ENCODE measurements around the gene CTDP1. TPM values are rescaled to one million over a fixed set of nuclear protein-coding genes. Genes with fewer than 3 reads are reported as not detected.

The CTDP1 gene
- total and polyA plus RNA-seq, 5 donors, result 7.1 to 11.5 (median 9.9) TPM

- H3K9me3 ChIP-seq (ENCODE audit: control insufficient read depth, low read length), result no peaks in the 10 kb centered on the region
- H3K27me3 ChIP-seq (ENCODE audit: control insufficient read depth, insufficient read depth), result no peaks in the 10 kb centered on the region
- DNase-seq (no peak), ATAC-seq (no peak)
- H3K4me1 ChIP-seq (ENCODE audit: control insufficient read depth, insufficient read depth, low read length), result no peaks in the 10 kb centered on the region
- 91% methylated on average over 13 of the region's 13 CpGs for WGBS
- intact Hi-C loops (cut with DNase I), result no loop called here
- H3K4me3 ChIP-seq (ENCODE audit: low read length), result no peak overlapping the region
- H3K27ac ChIP-seq (ENCODE audit: low read length), result no peak overlapping the region
These were observed 15.7 kb downstream of the CTDP1 start for GRCh38 chr18:79695269-79695668.

GRCh38 chr18:79695856-79696850, 16.6 kb downstream of the CTDP1 start:
- no peak for DNase-seq
- H3K4me3 ChIP-seq (ENCODE audit: low read length), result no peak overlapping the region
- H3K27ac ChIP-seq (ENCODE audit: low read length), result no peak overlapping the region
- no peak for ATAC-seq
- 94% methylated on average over 53 of the region's 53 CpGs for WGBS
- no peaks in the 10 kb centered on the region for H3K27me3 ChIP-seq (ENCODE audit: control insufficient read depth, insufficient read depth)
- no peaks in the 10 kb centered on the region for H3K9me3 ChIP-seq (ENCODE audit: control insufficient read depth, low read length)
- intact Hi-C loops (cut with DNase I), result no loop called here
- no peaks in the 10 kb centered on the region for H3K4me1 ChIP-seq (ENCODE audit: control insufficient read depth, insufficient read depth, low read length)

DNA sequence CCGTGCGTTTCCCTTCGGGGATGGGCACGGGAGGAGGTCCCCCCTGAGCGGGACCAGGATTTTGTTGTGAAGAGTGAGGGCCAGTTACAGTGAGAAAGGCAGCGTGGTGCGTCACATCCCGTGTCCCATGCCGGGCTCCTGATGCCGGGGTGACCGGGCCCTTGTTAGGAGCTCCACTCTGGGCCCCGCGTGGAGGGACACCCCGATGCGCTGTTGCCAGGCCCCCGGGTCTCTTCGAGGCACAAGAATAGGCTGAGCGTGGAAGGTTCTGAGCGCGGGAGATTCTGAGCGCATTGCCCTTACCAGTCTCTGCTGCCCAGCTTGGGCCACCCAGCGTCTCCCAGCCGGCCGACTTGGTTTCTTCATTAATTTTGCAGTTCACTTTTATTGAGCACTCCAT, 17.6 kb downstream of the CTDP1 start:
- Histone ChIP-seq H3K27me3 (ENCODE audit: control insufficient read depth, insufficient read depth) (no peaks in the 10 kb centered on the region), H3K4me1 (ENCODE audit: control insufficient read depth, insufficient read depth, low read length) (no peaks in the 10 kb centered on the region), H3K4me3 (ENCODE audit: low read length) (no peak overlapping the region), H3K9me3 (ENCODE audit: control insufficient read depth, low read length) (no peaks in the 10 kb centered on the region), H3K27ac (ENCODE audit: low read length) (no peak overlapping the region)
- intact Hi-C loops (cut with DNase I), result no loop called here
- DNase-seq (no peak), ATAC-seq (no peak)
- 95% methylated on average over 24 of the region's 24 CpGs for WGBS

DNA sequence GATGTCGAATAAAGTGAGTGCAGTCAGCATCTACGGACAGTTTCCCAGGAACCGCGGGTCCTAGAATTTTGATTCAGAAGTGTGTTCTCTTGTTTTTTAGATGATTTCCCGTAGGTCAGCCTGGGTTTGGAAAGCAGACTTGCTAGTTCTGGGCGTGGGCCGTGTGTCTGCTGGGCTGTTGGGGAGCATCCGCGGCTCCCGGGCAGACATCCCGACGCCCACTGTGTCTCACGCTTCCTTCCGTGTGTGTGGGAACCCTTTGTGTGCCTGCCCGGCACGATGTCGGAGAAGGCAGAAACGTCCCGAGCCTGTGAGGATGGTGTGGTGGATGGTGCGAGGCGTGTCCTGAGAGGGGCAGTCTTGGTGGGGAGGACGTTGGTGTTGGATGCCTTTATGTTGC, 18.4 kb downstream of the CTDP1 start:
- ATAC-seq, result no peak
- 92% methylated on average over 22 of the region's 22 CpGs for WGBS
- DNase-seq, result no peak

DNA sequence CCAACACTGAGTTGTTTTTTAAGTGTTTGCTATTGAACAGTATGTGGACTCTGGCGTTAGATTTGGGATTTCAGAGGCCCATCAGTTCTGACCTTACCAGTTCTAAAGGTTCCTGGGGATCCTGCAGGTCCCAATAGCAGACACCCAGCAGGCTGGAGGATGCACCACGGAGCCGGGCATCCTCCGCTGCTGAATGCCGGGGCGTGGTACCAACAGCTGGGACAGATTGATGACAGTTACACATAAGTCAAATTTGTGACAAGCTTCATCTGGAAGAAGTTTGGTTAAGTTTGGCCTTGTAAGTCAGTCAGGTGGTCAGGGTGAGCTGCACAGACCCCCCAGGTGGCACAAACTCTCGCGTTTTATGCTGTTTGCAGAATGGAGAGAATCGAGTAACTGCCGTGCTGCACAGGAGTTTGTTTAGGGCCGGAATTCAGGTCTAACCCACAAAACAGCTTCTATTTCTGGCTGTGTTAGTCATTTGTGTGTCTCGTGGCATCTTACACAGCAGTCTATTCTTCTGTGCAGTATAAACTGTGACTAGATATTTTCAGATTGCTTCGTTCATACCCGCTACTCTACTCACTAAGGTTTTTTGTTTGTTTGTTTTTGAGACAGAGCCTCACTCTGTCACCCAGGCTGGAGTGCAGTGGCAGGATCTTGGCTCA, 19.2 kb downstream of the CTDP1 start:
- intact Hi-C loops (cut with DNase I), result no loop called here
- no peaks in the 10 kb centered on the region for H3K4me1 ChIP-seq (ENCODE audit: control insufficient read depth, insufficient read depth, low read length)
- no peak overlapping the region for H3K4me3 ChIP-seq (ENCODE audit: low read length)
- DNase-seq, result no peak
- 93% methylated on average over 14 of the region's 14 CpGs for WGBS
- H3K9me3 ChIP-seq (ENCODE audit: control insufficient read depth, low read length), result no peaks in the 10 kb centered on the region
- ATAC-seq, result no peak
- H3K27ac ChIP-seq (ENCODE audit: low read length), result no peak overlapping the region
- no peaks in the 10 kb centered on the region for H3K27me3 ChIP-seq (ENCODE audit: control insufficient read depth, insufficient read depth)

More for the DNA sequence above, 18.4 kb downstream of the CTDP1 start:
- Histone ChIP-seq H3K27ac (ENCODE audit: low read length) (no peak overlapping the region), H3K4me3 (ENCODE audit: low read length) (no peak overlapping the region), H3K27me3 (ENCODE audit: control insufficient read depth, insufficient read depth) (no peaks in the 10 kb centered on the region), H3K4me1 (ENCODE audit: control insufficient read depth, insufficient read depth, low read length) (no peaks in the 10 kb centered on the region), H3K9me3 (ENCODE audit: control insufficient read depth, low read length) (no peaks in the 10 kb centered on the region)
- intact Hi-C loops (cut with DNase I), result no loop called here

- ATAC-seq (no peak), DNase-seq (no peak)
- no peaks in the 10 kb centered on the region for H3K27me3 ChIP-seq (ENCODE audit: control insufficient read depth, insufficient read depth)
- intact Hi-C loops (cut with DNase I), result no loop called here
- no peak overlapping the region for H3K4me3 ChIP-seq (ENCODE audit: low read length)
- WGBS, result 96% methylated on average over 8 of the region's 8 CpGs
- H3K9me3 ChIP-seq (ENCODE audit: control insufficient read depth, low read length), result no peaks in the 10 kb centered on the region
- H3K4me1 ChIP-seq (ENCODE audit: control insufficient read depth, insufficient read depth, low read length), result no peaks in the 10 kb centered on the region
- no peak overlapping the region for H3K27ac ChIP-seq (ENCODE audit: low read length)
These were observed 20.1 kb downstream of the CTDP1 start for GRCh38 chr18:79699653-79700052.

- intact Hi-C loops (cut with DNase I), result no loop called here
- no peaks in the 10 kb centered on the region for H3K9me3 ChIP-seq (ENCODE audit: control insufficient read depth, low read length)
- DNase-seq, result no peak
- no peaks in the 10 kb centered on the region for H3K27me3 ChIP-seq (ENCODE audit: control insufficient read depth, insufficient read depth)
- H3K4me1 ChIP-seq (ENCODE audit: control insufficient read depth, insufficient read depth, low read length), result no peaks in the 10 kb centered on the region
- 95% methylated on average over 5 of the region's 5 CpGs for WGBS
- no peak overlapping the region for H3K4me3 ChIP-seq (ENCODE audit: low read length)
- ATAC-seq, result no peak
- no peak overlapping the region for H3K27ac ChIP-seq (ENCODE audit: low read length)
These were observed 23.3 kb downstream of the CTDP1 start for GRCh38 chr18:79702906-79703305.

DNA sequence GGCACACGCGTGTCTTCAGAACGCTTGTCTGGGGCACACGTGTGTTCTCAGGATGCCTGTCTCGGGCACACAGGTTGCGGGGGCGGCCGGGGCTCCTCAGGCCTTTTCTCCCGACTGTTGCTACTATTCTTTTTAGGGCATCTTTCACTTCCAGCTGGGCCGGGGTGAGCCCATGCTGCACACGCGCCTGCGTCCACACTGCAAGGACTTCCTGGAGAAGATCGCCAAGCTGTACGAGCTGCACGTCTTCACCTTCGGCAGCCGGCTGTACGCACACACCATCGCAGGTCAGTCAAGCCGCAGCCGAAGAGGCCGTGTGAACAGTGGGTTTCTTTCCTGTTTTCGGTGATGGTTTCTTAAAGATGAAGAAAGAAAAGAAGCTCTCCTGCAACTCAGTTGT, 25.0 kb downstream of the CTDP1 start:
- Histone ChIP-seq H3K27me3 (ENCODE audit: control insufficient read depth, insufficient read depth) (no peaks in the 10 kb centered on the region), H3K4me1 (ENCODE audit: control insufficient read depth, insufficient read depth, low read length) (no peaks in the 10 kb centered on the region), H3K27ac (ENCODE audit: low read length) (no peak overlapping the region), H3K9me3 (ENCODE audit: control insufficient read depth, low read length) (no peaks in the 10 kb centered on the region), H3K4me3 (ENCODE audit: low read length) (no peak overlapping the region)
- 96% methylated on average over 24 of the region's 24 CpGs for WGBS
- ATAC-seq (no peak), DNase-seq (no peak)
- intact Hi-C loops (cut with DNase I), result no loop called here

- intact Hi-C loops (cut with DNase I), result no loop called here
- Histone ChIP-seq H3K27me3 (ENCODE audit: control insufficient read depth, insufficient read depth) (no peaks in the 10 kb centered on the region), H3K27ac (ENCODE audit: low read length) (no peak overlapping the region), H3K9me3 (ENCODE audit: control insufficient read depth, low read length) (no peaks in the 10 kb centered on the region), H3K4me3 (ENCODE audit: low read length) (no peak overlapping the region), H3K4me1 (ENCODE audit: control insufficient read depth, insufficient read depth, low read length) (no peaks in the 10 kb centered on the region)
- ATAC-seq (no peak), DNase-seq (no peak)
- WGBS, result 96% methylated on average over 28 of the region's 28 CpGs
These were observed 25.7 kb downstream of the CTDP1 start for GRCh38 chr18:79705272-79705671.

- Histone ChIP-seq H3K4me1 (ENCODE audit: control insufficient read depth, insufficient read depth, low read length) (no peaks in the 10 kb centered on the region), H3K27me3 (ENCODE audit: control insufficient read depth, insufficient read depth) (no peaks in the 10 kb centered on the region), H3K27ac (ENCODE audit: low read length) (no peak overlapping the region), H3K9me3 (ENCODE audit: control insufficient read depth, low read length) (no peaks in the 10 kb centered on the region), H3K4me3 (ENCODE audit: low read length) (no peak overlapping the region)
- intact Hi-C loops (cut with DNase I), result no loop called here
- 93% methylated on average over 14 of the region's 14 CpGs for WGBS
- no peak for ATAC-seq
- DNase-seq, result no peak
These were observed 26.4 kb downstream of the CTDP1 start for GRCh38 chr18:79706006-79706405.

- 93% methylated on average over 16 of the region's 16 CpGs for WGBS
- no peak for ATAC-seq
- Histone ChIP-seq H3K27me3 (ENCODE audit: control insufficient read depth, insufficient read depth) (no peaks in the 10 kb centered on the region), H3K4me3 (ENCODE audit: low read length) (no peak overlapping the region), H3K9me3 (ENCODE audit: control insufficient read depth, low read length) (no peaks in the 10 kb centered on the region), H3K4me1 (ENCODE audit: control insufficient read depth, insufficient read depth, low read length) (no peaks in the 10 kb centered on the region), H3K27ac (ENCODE audit: low read length) (no peak overlapping the region)
- DNase-seq, result no peak
- intact Hi-C loops (cut with DNase I), result no loop called here
These were observed 27.1 kb downstream of the CTDP1 start for GRCh38 chr18:79706658-79707057.
